Astrocyte (in vitro differentiated cells and primary cell): ENCODE data around the gene PAK6. TPM values are rescaled to one million over a fixed set of nuclear protein-coding genes. Genes with fewer than 3 reads are reported as not detected.
A peak's percentile ranks its signal among the peaks of the same experiment; 100 is the strongest.

Source experiments
- DNase-seq: peaks from one replicate; pipeline ENCODE4 v3.0.0-alpha.2; 2010; ENCODE audit warnings: low read depth
- FAIRE-seq: peaks from 2 replicates; lab custom pipeline; 2011; peaks lifted over from hg19 to GRCh38; lab: Jason Lieb, UNC
- H2AFZ ChIP-seq: 2 replicates; pipeline ENCODE4 v1.6.0; 2012; ENCODE audit warnings: low read depth, low read length, inconsistent platforms
- H3K27ac ChIP-seq: 2 replicates; pipeline ENCODE4 v1.5.1; 2011; ENCODE audit warnings: low read depth, low read length, inconsistent platforms
- H3K27me3 ChIP-seq: 2 replicates; pipeline ENCODE4 v1.6.0; 2011; ENCODE audit warnings: low read length, inconsistent platforms; ENCODE audit not compliant: insufficient read depth
- H3K36me3 ChIP-seq: 2 replicates; pipeline ENCODE4 v1.5.1; 2011; ENCODE audit warnings: low read length, inconsistent platforms; ENCODE audit not compliant: insufficient read depth
- H3K4me1 ChIP-seq: 2 replicates; pipeline ENCODE4 v1.5.1; 2011; ENCODE audit warnings: low read length, inconsistent platforms; ENCODE audit not compliant: insufficient read depth
- H3K4me2 ChIP-seq: 2 replicates; pipeline ENCODE4 v1.6.0; 2012; ENCODE audit warnings: low read length, inconsistent platforms
- H3K4me3 ChIP-seq: 2 replicates; pipeline ENCODE4 v1.5.1; 2011; ENCODE audit warnings: low read depth, mild to moderate bottlenecking, low read length, inconsistent platforms; ENCODE audit not compliant: insufficient read depth
- H3K79me2 ChIP-seq: 2 replicates; pipeline ENCODE4 v1.6.0; 2012; ENCODE audit warnings: mild to moderate bottlenecking, low read length, inconsistent platforms; ENCODE audit not compliant: insufficient read depth
- H3K9ac ChIP-seq: 2 replicates; pipeline ENCODE4 v1.6.0; 2012; ENCODE audit warnings: mild to moderate bottlenecking, low read length, inconsistent platforms
- H3K9me3 ChIP-seq: 2 replicates; pipeline ENCODE4 v1.5.1; 2012; ENCODE audit warnings: low read depth, mild to moderate bottlenecking, low read length, inconsistent platforms; ENCODE audit not compliant: insufficient read depth
- H4K20me1 ChIP-seq: 2 replicates; pipeline ENCODE4 v1.6.0; 2012; ENCODE audit warnings: low read length, inconsistent platforms; ENCODE audit not compliant: insufficient read depth
- H3K27ac Mint-ChIP-seq: one replicate; pipeline ENCODE4 v1.8.0; 2021; ENCODE audit warnings: mild to moderate bottlenecking, mixed read lengths; ENCODE audit not compliant: unreplicated experiment
- H3K27me3 Mint-ChIP-seq: one replicate; pipeline ENCODE4 v1.8.0; 2021; ENCODE audit warnings: low read depth, mixed read lengths; ENCODE audit not compliant: unreplicated experiment
- H3K36me3 Mint-ChIP-seq: one replicate; pipeline ENCODE4 v1.8.0; 2021; ENCODE audit warnings: low read depth, mixed read lengths; ENCODE audit not compliant: unreplicated experiment
- H3K4me1 Mint-ChIP-seq: one replicate; pipeline ENCODE4 v1.8.0; 2021; ENCODE audit warnings: low read depth, mixed read lengths; ENCODE audit not compliant: unreplicated experiment
- H3K4me3 Mint-ChIP-seq: one replicate; pipeline ENCODE4 v1.8.0; 2021; ENCODE audit warnings: mild to moderate bottlenecking, moderate library complexity, mixed read lengths; ENCODE audit not compliant: unreplicated experiment
- H3K9me3 Mint-ChIP-seq: one replicate; pipeline ENCODE4 v1.8.0; 2021; ENCODE audit warnings: mild to moderate bottlenecking, mixed read lengths; ENCODE audit not compliant: unreplicated experiment
- EZH2 ChIP-seq: IDR thresholded peaks from 2 replicates; pipeline ENCODE4 v1.6.1; 2012; ENCODE audit warnings: mild to moderate bottlenecking, low read length, inconsistent platforms; ENCODE audit not compliant: insufficient read depth
- total RNA-seq: library from RNA; stranded (reverse); gene quantifications from 2 replicates; pipeline ENCODE4 v1.2.1, GENCODE V29; 2021
- TF ChIP-seq, protein P1 (sequence below): IDR thresholded peaks from 2 replicates; pipeline ENCODE4 v1.5.1; 2011; ENCODE audit warnings: low read depth, mild to moderate bottlenecking, inconsistent platforms, low read length, moderate library complexity; ENCODE audit not compliant: insufficient read depth

The PAK6 gene
- total RNA-seq, 1 donor from 2014 or later, result 1.1 TPM

DNA sequence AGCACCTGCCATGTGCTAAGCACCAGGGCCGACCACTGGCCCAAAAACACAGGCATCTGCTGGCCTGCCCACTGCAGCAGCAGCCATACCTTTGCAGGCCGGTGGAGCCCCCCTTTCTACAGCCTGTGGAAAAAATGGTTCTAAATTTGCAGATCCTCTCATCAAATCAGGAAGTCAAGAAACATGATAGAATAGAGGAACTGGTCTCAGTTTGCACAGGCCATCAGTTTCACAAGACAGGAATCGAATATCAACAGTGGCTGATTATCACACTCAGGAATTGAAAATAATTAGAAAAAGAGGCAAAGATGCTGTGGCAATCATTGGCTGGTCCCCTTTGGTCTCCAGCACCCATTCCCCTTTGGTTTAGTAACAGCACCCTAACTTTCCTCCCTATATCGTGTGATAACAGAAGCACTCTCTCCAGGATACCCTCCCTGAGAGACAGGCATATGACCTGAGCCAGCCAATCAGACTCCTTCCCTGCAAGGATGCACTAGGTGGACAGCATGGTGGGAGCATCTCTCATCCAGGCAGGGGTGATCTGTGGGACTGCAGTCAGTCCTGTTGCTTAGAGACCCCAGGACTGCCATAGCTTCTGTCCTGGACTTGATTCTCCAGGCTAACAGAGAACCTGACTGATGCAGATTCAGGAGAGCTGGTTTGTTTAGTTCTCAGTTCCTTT, 3.5 kb upstream of the PAK6 start:
- peaks cover 21% of the 10 kb centered on the region for H3K4me1 Mint-ChIP-seq
- no peak for DNase-seq
- H3K27ac ChIP-seq, result no peak overlapping the region
- no peaks in the 10 kb centered on the region for H3K79me2 ChIP-seq
- peaks cover 2% of the 10 kb centered on the region for H3K9me3 Mint-ChIP-seq
- H3K9me3 ChIP-seq, result no peaks in the 10 kb centered on the region
- peak overlapping the region; percentile 53 for H3K27ac Mint-ChIP-seq
- H3K27me3 Mint-ChIP-seq, result peaks cover 17% of the 10 kb centered on the region
- peaks cover 11% of the 10 kb centered on the region for H3K4me1 ChIP-seq
- FAIRE-seq, result no peak
- H3K4me2 ChIP-seq, result no peak overlapping the region
- no peaks in the 10 kb centered on the region for H3K36me3 Mint-ChIP-seq
- peaks cover 5% of the 10 kb centered on the region for H4K20me1 ChIP-seq
- no peak overlapping the region for H2AFZ ChIP-seq
- no peak overlapping the region for H3K9ac ChIP-seq
- no peak for TF ChIP-seq EZH2
- TF ChIP-seq, protein P1, sequence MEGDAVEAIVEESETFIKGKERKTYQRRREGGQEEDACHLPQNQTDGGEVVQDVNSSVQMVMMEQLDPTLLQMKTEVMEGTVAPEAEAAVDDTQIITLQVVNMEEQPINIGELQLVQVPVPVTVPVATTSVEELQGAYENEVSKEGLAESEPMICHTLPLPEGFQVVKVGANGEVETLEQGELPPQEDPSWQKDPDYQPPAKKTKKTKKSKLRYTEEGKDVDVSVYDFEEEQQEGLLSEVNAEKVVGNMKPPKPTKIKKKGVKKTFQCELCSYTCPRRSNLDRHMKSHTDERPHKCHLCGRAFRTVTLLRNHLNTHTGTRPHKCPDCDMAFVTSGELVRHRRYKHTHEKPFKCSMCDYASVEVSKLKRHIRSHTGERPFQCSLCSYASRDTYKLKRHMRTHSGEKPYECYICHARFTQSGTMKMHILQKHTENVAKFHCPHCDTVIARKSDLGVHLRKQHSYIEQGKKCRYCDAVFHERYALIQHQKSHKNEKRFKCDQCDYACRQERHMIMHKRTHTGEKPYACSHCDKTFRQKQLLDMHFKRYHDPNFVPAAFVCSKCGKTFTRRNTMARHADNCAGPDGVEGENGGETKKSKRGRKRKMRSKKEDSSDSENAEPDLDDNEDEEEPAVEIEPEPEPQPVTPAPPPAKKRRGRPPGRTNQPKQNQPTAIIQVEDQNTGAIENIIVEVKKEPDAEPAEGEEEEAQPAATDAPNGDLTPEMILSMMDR, result no peak
- no peak overlapping the region for H3K4me3 ChIP-seq
- H3K36me3 ChIP-seq, result no peaks in the 10 kb centered on the region
- H3K27me3 ChIP-seq, result peaks cover 3% of the 10 kb centered on the region
- no peak overlapping the region for H3K4me3 Mint-ChIP-seq

DNA sequence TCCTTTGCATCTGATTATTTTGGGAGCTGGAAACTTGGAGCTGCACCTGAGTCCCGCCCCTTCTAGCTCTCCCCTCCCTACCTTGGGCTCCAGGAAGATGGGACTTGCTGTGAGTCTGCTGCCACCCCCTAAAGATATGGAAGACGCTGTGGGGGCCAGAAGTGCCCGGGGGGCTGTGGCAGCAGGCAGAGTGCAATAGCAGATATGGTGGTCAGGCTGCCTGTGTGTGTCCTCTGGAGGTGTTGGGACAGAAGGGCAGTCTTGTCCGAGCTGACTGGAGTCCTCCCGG, 485 bp downstream of the PAK6 start:
- Mint-ChIP-seq H3K27ac (peak overlapping the region; percentile 26), H3K4me1 (peaks cover 22% of the 10 kb centered on the region), H3K9me3 (peaks cover 2% of the 10 kb centered on the region), H3K4me3 (peak overlapping the region; percentile 75), H3K36me3 (no peaks in the 10 kb centered on the region), H3K27me3 (peaks cover 24% of the 10 kb centered on the region)
- Histone ChIP-seq H3K27me3 (peaks cover 3% of the 10 kb centered on the region), H3K79me2 (no peaks in the 10 kb centered on the region), H3K4me3 (peak overlapping the region; percentile 52), H3K4me2 (peak overlapping the region; percentile 90), H3K27ac (no peak overlapping the region), H3K4me1 (peaks cover 11% of the 10 kb centered on the region), H2AFZ (peak overlapping the region; percentile 62), H4K20me1 (peaks cover 5% of the 10 kb centered on the region), H3K9me3 (no peaks in the 10 kb centered on the region), H3K36me3 (no peaks in the 10 kb centered on the region), H3K9ac (peak overlapping the region; percentile 70)
- no peak for FAIRE-seq
- TF ChIP-seq, protein P1, result no peak
- no peak for TF ChIP-seq EZH2
- DNase-seq, result no peak
